Neural progenitor cell (in vitro differentiated cells): ENCODE results near the gene PLCH2.

Experiments used
- CTCF ChIP-seq: fragments of 200-600 bp; sonication (generic); IDR thresholded peaks from 2 replicates; pipeline ENCODE4 v1.5.1; 2017; ENCODE audit warnings: antibody characterized with exemption, mild to moderate bottlenecking
- EZH2 ChIP-seq: fragments of 200-600 bp; sonication (generic); IDR thresholded peaks from 2 replicates; pipeline ENCODE4 v1.6.1; 2017; ENCODE audit warnings: antibody characterized with exemption, mild to moderate bottlenecking, moderate library complexity
- EZH2phosphoT487 ChIP-seq: fragments of 200-600 bp; sonication (generic); IDR thresholded peaks from 2 replicates; pipeline ENCODE4 v1.6.1; 2017; ENCODE audit warnings: antibody characterized with exemption

- TF ChIP-seq CTCF (no peak), EZH2phosphoT487 (no peak), EZH2 (no peak)
Measured at GRCh38 chr1:2544875-2545640, 69.0 kb downstream of the PLCH2 start.
